ENCODE data around the gene TAF1C.
"Not testable (repeated sequence)": the region's sequence is repeated elsewhere in the genome, so short reads cannot be mapped to it uniquely, and the experiment has no call there.

The TAF1C gene

GRCh38 chr16:84207251-84207650 lies 20.4 kb upstream of the TAF1C start:
- DNase-seq: no peak

DNA sequence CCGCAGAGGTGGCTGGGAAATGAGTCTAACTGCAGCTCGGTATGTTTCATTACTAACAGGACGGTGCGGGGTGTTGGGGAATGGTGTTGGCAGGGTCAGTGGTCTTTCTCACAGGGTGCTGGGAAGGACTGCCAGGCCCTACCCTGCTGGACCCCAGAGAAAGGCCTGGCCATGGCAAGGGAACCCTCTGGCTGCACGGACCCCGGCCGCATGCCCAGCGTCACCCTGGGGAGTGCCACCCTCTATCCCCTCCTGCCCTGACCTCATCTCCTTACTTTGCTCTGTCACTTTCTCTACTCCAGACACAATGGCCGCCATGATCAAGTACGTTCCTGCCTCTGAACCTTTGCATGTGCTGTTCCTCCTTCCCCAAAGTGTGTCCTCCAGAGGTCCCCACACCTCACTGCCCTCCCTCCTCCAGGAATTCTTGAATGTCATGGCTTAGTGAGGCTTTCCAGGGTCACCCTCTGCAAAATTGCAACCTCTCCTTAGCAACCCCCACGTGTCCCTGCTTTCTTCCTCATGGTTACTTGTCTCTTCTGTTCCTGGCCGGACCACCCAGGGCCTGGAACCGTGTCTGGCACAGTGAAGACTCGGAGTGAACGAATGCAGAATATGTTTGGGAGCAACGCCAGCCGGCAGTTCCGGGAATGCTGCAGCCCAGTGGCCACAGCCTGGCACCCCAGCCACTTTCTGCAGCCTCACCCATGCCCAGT lies 19.3 kb upstream of the TAF1C start:
- DNase-seq: no peak

GRCh38 chr16:84205123-84205522 lies 18.3 kb upstream of the TAF1C start:
- DNase-seq: not testable (repeated sequence)

- not testable (repeated sequence) for DNase-seq
Measured at GRCh38 chr16:84204551-84204950, 17.7 kb upstream of the TAF1C start.

DNA sequence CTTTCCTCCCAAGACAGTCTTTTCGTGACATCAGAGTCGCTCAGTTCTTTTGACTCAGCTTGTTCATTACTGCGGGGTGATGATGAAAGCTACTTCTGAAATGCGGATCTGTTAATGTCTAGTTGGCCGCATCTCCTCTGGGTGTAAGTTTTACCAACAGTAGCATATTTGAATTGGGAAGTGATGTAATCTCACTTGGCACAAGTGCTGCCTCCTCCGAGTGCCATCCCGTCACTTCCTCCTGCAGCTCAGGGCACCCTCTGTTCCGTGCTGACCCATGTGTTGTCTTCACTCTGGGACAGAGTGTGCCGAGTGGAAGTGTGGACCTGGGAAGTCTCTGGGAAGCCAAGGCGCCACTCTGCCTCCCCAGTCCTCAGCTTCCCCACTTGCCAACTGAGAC lies 13.0 kb upstream of the TAF1C start:
- no peak for DNase-seq

GRCh38 chr16:84199097-84199496 lies 12.2 kb upstream of the TAF1C start:
- no peak for DNase-seq

DNA sequence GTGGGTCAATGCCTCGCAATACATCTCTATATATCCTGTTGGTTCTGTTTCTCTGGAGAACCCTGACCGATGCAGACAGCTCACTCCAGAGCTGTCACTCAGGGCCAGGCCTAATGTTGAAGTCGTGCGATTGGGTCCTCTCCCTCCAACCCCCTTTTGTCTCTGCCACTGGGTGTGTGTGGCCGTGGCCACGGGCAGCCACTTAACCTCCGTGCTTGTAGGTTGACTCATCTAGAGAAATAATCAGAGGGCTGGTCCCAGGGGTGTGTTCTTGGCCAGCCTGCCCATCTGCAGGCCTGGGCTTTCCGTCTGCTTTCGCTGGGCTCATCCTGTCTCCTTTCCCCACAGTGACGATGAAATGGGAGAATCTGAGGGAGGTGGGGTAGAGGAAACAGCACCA lies 11.5 kb upstream of the TAF1C start:
- DNase-seq: no peak

DNA sequence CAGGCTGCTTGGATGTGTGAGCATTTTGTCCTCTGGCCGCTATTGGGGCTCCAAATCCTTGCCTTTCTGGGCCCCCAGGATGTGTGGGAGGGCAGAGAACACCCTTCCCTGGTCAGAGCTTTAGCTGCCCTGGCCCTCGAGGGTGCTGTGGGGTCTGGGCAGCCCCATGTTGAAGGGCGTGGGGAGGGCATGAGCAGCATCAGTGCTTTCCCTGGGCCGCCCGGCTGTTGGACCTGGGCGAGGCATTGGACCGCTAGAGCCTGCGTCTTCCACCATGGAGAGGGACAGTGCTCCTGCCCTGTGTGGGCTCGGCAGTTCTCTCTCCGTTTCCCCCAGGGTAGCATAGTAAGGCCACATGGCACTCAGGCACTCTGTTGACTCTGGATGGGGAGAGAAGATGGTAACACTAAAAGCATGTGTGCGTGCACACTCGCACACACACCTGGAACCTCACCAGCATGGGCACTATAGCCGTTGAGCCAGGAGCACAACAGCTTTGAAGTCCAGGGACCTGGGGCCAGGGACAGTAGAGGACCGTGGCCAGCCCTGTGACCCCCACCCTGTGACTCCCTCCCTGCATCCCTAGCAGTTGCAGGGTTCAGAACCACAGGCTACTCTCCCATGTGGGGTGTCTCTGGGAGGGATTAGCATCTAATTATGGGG lies 10.7 kb upstream of the TAF1C start:
- DNase-seq: no peak

- no peak for DNase-seq
Measured at GRCh38 chr16:84196727-84197394, 10.0 kb upstream of the TAF1C start.

DNA sequence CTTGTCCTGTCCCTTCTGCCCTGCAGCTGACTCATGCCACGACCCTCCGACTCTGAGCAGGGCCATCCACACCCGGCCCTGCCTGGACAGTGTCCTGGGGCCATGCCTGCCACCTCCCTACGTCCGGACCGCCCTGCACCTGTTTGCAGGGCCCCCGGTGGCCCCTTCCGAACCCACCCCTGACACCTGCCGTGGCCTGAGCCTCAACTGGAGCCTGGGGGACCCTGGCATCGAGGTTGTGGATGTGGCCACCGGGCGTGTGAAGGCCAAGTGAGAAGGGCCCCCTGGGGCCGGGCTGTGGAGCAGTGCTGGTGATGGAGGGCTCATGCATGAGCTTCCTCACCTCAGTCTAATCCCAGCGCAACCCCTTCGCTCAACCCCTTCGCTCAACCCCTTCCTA lies 9.2 kb upstream of the TAF1C start:
- DNase-seq: no peak

DNA sequence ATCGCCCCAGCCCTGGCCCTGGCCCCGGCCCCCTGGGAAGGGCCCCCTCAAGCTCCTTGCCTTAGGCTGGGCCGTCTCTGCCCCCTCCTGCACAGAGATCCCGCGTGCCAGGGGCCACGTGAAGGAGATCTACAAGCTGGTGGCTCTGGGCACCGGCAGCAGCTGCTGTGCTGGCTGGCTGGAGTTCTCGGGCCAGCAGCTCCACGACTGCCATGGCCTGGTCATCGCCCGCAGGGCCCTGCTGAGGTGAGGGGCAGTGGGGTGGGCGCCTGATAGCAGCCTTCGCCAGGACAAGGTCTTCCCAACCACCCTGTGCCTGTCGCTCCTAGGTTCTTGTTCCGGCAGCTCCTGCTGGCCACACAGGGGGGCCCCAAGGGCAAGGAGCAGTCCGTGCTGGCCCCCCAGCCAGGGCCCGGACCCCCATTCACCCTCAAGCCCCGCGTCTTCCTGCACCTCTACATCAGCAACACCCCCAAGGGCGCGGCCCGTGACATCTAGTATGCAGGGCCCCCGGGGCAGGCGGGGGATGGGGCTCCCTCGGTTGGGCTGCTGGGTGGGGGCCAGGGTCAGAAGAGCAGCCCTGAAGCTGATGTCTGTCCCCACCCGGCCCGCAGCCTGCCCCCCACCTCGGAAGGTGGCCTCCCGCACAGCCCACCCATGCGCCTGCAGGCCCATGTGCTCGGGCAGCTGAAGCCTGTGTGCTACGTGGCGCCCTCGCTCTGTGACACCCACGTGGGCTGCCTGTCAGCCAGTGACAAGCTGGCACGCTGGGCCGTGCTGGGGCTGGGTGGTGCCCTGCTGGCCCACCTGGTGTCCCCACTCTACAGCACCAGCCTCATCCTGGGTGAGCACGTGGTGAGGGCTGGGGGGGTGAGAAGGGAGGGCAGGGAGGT lies 8.6 kb upstream of the TAF1C start:
- no peak for DNase-seq

DNA sequence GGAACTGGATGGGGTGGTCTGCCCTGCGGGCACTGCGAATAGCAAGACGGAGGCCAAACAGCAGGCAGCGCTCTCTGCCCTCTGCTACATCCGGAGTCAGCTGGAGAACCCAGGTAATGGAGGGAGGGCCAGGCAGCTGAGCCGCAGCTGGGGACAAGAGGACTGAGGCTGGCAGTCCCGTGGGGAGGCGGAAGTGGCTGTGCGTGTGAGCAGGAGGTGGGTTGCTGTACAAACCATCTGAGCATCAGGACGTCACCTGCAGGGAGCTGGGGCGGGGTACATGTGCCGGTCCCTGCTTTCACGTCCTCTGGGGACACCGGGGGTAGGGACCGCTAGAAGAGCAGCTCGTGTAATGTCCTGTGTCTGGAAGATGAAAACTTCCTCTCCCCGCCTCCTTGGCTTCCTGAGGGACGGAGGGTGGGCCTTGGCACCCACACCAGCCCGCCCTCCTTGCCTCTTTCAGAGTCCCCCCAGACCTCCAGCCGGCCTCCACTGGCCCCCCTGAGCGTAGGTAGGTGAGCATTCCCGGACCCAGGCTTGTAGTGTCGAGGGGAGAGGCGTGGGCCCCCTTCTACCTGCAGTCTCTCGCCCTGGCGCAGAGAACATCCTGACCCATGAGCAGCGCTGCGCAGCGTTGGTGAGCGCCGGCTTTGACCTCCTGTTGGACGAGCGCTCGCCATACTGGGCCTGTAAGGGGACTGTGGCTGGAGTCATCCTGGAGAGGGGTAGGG lies 7.8 kb upstream of the TAF1C start:
- no peak for DNase-seq

GRCh38 chr16:84194018-84194417 lies 7.2 kb upstream of the TAF1C start:
- no peak for DNase-seq

DNA sequence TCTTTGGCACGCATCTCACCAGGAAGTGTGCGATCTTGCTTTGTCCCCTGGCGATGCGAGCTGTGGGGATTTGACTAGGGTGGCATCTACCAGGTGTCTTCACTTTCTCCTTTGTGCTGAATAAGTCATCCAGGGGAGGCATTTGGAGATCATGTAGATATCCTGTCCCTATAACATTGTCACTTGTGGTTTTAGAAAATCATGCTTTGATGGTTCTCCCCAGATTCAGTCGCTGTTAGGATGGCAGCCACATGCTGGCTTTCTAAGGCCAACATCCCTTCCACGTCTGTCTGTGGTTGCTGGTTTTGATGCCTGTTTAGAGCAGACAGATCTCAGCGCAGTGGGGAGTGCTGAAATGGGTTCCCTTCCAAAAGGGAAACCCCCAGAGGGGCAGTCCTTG lies 6.6 kb upstream of the TAF1C start:
- DNase-seq: no peak

GRCh38 chr16:84191466-84191865 lies 4.6 kb upstream of the TAF1C start:
- no peak for DNase-seq

GRCh38 chr16:84190731-84191388 lies 4.0 kb upstream of the TAF1C start, which contains the start of gene ADAD2:
TSS of gene ADAD2 (plus strand) at chr16:84191157. CDS start at chr16:84191231, 74 bp downstream.
- no peak for DNase-seq

- no peak for DNase-seq
Measured at GRCh38 chr16:84184775-84185174, 2.1 kb downstream of the TAF1C start.

DNA sequence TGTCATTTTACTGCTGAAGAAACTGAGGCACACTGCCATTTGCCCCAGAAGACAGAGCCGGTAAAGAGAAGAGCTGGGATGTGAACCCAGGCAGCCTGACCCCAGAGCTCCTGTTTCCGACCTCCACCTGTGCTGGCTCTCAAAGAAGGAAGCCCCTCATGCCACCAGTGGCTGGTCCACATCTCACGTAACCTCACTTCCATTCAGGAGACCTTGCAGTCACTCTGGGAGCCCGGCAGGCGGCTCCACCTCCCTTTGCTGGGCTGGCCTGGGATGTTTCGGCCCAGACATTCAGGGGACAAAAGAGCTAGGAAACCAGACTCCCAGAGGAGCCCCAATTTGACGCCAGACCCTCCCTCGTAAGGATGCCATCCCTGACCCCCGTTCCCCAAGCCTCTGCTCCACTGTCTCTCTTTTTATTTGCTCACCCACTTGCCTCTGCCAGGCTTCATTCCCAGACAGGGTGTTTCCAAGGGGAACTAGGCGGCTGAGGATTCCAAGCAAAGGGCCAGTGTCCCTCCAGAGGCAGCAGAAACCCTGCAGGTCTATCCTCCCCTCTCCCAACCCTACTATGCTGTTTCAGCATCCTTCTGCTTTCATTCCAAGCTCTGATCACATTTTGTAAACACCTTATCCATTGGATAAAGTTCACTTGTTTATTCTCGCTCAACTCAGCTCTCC lies 2.8 kb downstream of the TAF1C start:
- no peak for DNase-seq

- DNase-seq: no peak
Measured at GRCh38 chr16:84183572-84183875, 3.3 kb downstream of the TAF1C start.

- no peak for DNase-seq
Measured at GRCh38 chr16:84182680-84183571, 3.9 kb downstream of the TAF1C start.
